A549 (cell line): ENCODE measurements around the gene TRIM9. TPM values are rescaled to one million over a fixed set of nuclear protein-coding genes. Genes with fewer than 3 reads are reported as not detected.

Source experiments
- ATAC-seq, 2 experiments: fragments of 200-7000 bp in 1 of 2; fragments of >200 bp in 1 of 2; cut with Nextera tagmentation in 1 of 2; cut with Tn5 transposase in 1 of 2; 3 replicates each; pipeline versions ENCODE4 v1.8.0 to v1.9.1; 2018 to 2020; ENCODE audit warnings: mild to moderate bottlenecking in 1 of 2, moderate library complexity in 1 of 2
- CTCF ChIA-PET: fragments of 300-600 bp; sonication (Branson Sonifier 250); formaldehyde crosslinking; extraction: SDS; loops from one replicate; lab custom pipeline; 2021; ENCODE audit warnings: antibody characterized with exemption, inconsistent platforms; lab: Yijun Ruan, JAX
- POLR2A ChIA-PET: fragments of 350-600 bp; formaldehyde crosslinking; extraction: SDS; loops from one replicate; lab custom pipeline; 2021; ENCODE audit warnings: antibody characterized with exemption, inconsistent platforms; lab: Yijun Ruan, JAX
- DNase-seq, 2 experiments: peaks; one replicate each; pipeline versions ENCODE4 v3.0.0 to v3.0.0-alpha.2; 2011 to 2016; ENCODE audit warnings: low read depth in 1 of 2, low spot score in 1 of 2
- FAIRE-seq: peaks from 2 replicates; lab custom pipeline; 2011; peaks lifted over from hg19 to GRCh38; lab: Jason Lieb, UNC
- H3K27ac ChIP-seq, 2 experiments: fragments of >200 bp; sonication (Bioruptor Twin); formaldehyde crosslinking; 3 replicates each; pipeline ENCODE4 v1.5.1; 2016 to 2017
- H3K4me1 ChIP-seq: fragments of >200 bp; sonication (Bioruptor Twin); formaldehyde crosslinking; 3 replicates; pipeline ENCODE4 v1.6.1; 2016
- H3K4me2 ChIP-seq: fragments of >200 bp; sonication (Bioruptor Twin); formaldehyde crosslinking; 3 replicates; pipeline ENCODE4 v1.6.1; 2016
- H3K4me3 ChIP-seq: fragments of >200 bp; sonication (Bioruptor Twin); formaldehyde crosslinking; 3 replicates; pipeline ENCODE4 v1.5.1; 2016
- H3K9me3 ChIP-seq: fragments of >200 bp; sonication (Bioruptor Twin); formaldehyde crosslinking; 3 replicates; pipeline ENCODE4 v1.6.1; 2016
- BHLHE40 ChIP-seq: IDR thresholded peaks from 2 replicates; pipeline ENCODE4 v1.6.1; 2012; ENCODE audit warnings: low read depth, low read length, inconsistent platforms
- CBX2 ChIP-seq: fragments of 200-600 bp; sonication (generic); IDR thresholded peaks from 2 replicates; pipeline ENCODE4 v1.6.1; 2016; ENCODE audit warnings: low read depth, mild to moderate bottlenecking, borderline replicate concordance
- EHMT2 ChIP-seq: fragments of 200-600 bp; sonication (generic); IDR thresholded peaks from 2 replicates; pipeline ENCODE4 v1.6.1; 2016; ENCODE audit warnings: antibody characterized with exemption, low read depth, mild to moderate bottlenecking, moderate library complexity
- EP300 ChIP-seq, 2 experiments: fragments of >200 bp; sonication (Bioruptor Twin); formaldehyde crosslinking; IDR thresholded peaks; 2 replicates in 1 of 2; 3 replicates in 1 of 2; pipeline ENCODE4 v1.6.1; 2016 to 2017
- FOSL2 ChIP-seq, 2 experiments: fragments of 450-650 bp in 1 of 2; fragments of >200 bp in 1 of 2; sonication (Bioruptor Twin) in 1 of 2; formaldehyde crosslinking; IDR thresholded peaks; 2 replicates each; pipeline versions ENCODE4 v1.5.0 to v1.6.1; 2016 to 2020; ENCODE audit warnings: mild to moderate bottlenecking in 1 of 2, moderate library complexity in 1 of 2
- FOXS1 ChIP-seq: fragments of 250-450 bp; sonication (Bioruptor Pico); IDR thresholded peaks from 2 replicates; pipeline ENCODE4 v1.5.0; 2020; ENCODE audit warnings: mild to moderate bottlenecking, moderate library complexity
- HDAC2 ChIP-seq: fragments of 200-600 bp; sonication (generic); IDR thresholded peaks from 2 replicates; pipeline ENCODE4 v1.6.1; 2016
- HOXB5 ChIP-seq: fragments of 250-450 bp; sonication (Bioruptor Pico); IDR thresholded peaks from 2 replicates; pipeline ENCODE4 v1.5.0; 2020; ENCODE audit warnings: mild to moderate bottlenecking, moderate library complexity
- KDM1A ChIP-seq: fragments of 200-600 bp; sonication (generic); IDR thresholded peaks from 2 replicates; pipeline ENCODE4 v1.6.1; 2016; ENCODE audit warnings: low read depth, mild to moderate bottlenecking
- MAFK ChIP-seq: fragments of 450-650 bp; IDR thresholded peaks from 2 replicates; pipeline ENCODE4 v1.6.1; 2014; ENCODE audit not compliant: partially characterized antibody
- MAZ ChIP-seq: fragments of 150-350 bp; IDR thresholded peaks from 2 replicates; pipeline ENCODE4 v1.6.1; 2014; ENCODE audit warnings: antibody characterized with exemption, low read depth, low read length, borderline replicate concordance
- NR3C1 ChIP-seq: fragments of >200 bp; sonication (Bioruptor Twin); formaldehyde crosslinking; IDR thresholded peaks from 3 replicates; pipeline ENCODE4 v1.6.1; 2017
- POLR2AphosphoS2 ChIP-seq: conservative IDR thresholded peaks from 2 replicates; pipeline ENCODE4 v1.6.1; 2012; ENCODE audit warnings: low read length, improper control_type of control experiment, inconsistent platforms
- RAD21 ChIP-seq, 2 experiments: fragments of >200 bp in 1 of 2; sonication (Bioruptor Twin) in 1 of 2; formaldehyde crosslinking in 1 of 2; IDR thresholded peaks in 1 of 2; conservative IDR thresholded peaks in 1 of 2; 2 replicates in 1 of 2; 3 replicates in 1 of 2; pipeline ENCODE4 v1.6.1; 2012 to 2018; ENCODE audit warnings: inconsistent platforms in 1 of 2
- RARB ChIP-seq: fragments of 250-450 bp; sonication (Bioruptor Pico); IDR thresholded peaks from 2 replicates; pipeline ENCODE4 v1.8.0; 2021; ENCODE audit warnings: mild to moderate bottlenecking, moderate library complexity
- RFX5 ChIP-seq: fragments of 450-650 bp; IDR thresholded peaks from 2 replicates; pipeline ENCODE4 v1.7.1; 2014; ENCODE audit warnings: antibody characterized with exemption, mild to moderate bottlenecking, moderate library complexity
- SMC3 ChIP-seq: fragments of >200 bp; sonication (Bioruptor Twin); formaldehyde crosslinking; IDR thresholded peaks from 3 replicates; pipeline ENCODE4 v1.6.1; 2018; ENCODE audit warnings: inconsistent platforms
- SREBF2 ChIP-seq: fragments of 450-650 bp; IDR thresholded peaks from 2 replicates; pipeline ENCODE4 v1.6.1; 2014; ENCODE audit warnings: mild to moderate bottlenecking, moderate library complexity
- TFCP2L1 ChIP-seq: fragments of 250-450 bp; sonication (Bioruptor Pico); IDR thresholded peaks from 2 replicates; pipeline ENCODE4 v1.5.0; 2021; ENCODE audit warnings: mild to moderate bottlenecking
- TP53 ChIP-seq: fragments of 250-450 bp; sonication (Bioruptor Pico); IDR thresholded peaks from 2 replicates; pipeline ENCODE4 v1.5.0; 2021; ENCODE audit warnings: mild to moderate bottlenecking, moderate library complexity
- ZNF302 ChIP-seq: fragments of 250-450 bp; sonication (Bioruptor Pico); IDR thresholded peaks from 2 replicates; pipeline ENCODE4 v1.9.0; 2021; ENCODE audit warnings: inconsistent platforms, mild to moderate bottlenecking, moderate library complexity
- ZSCAN20 ChIP-seq: fragments of 250-450 bp; sonication (Bioruptor Pico); IDR thresholded peaks from 2 replicates; pipeline ENCODE4 v1.8.0; 2022; ENCODE audit warnings: mild to moderate bottlenecking, moderate library complexity
- WGBS: methylation state at CpG from one replicate; pipeline ENCODE4 v1.1.6; 2017; ENCODE audit errors: missing lambda C conversion rate; 5-methylcytosine and 5-hydroxymethylcytosine counted together
- polyA plus RNA-seq, 4 experiments: library from polyadenylated mRNA; depleted of rRNA in 3 of 4; stranded (reverse); fragments of >200 nt; fragmentation: RNase III in 1 of 4; extraction: RNeasy Plus Mini Kit Qiagen cat#74134 plus additional on column Dnase treatment in 1 of 4; gene quantifications; 2 replicates in 3 of 4; 3 replicates in 1 of 4; pipeline ENCODE4 v1.2.3, GENCODE V29; 2011 to 2017
- TF ChIP-seq, protein P1 (sequence below): fragments of >200 bp; sonication (Bioruptor Twin); formaldehyde crosslinking; IDR thresholded peaks from 3 replicates; pipeline ENCODE4 v1.6.1; 2016
- TF ChIP-seq, protein P2 (sequence below): IDR thresholded peaks from 2 replicates; pipeline ENCODE4 v1.6.1; 2012
- TF ChIP-seq, protein P3 (sequence below): fragments of 250-450 bp; sonication (Bioruptor Pico); IDR thresholded peaks from 2 replicates; pipeline ENCODE4 v1.5.0; 2021; ENCODE audit warnings: mild to moderate bottlenecking, moderate library complexity, borderline replicate concordance
- TF ChIP-seq, protein P4 (sequence below): fragments of 250-450 bp; sonication (Bioruptor Pico); IDR thresholded peaks from 2 replicates; pipeline ENCODE4 v1.5.0; 2020; ENCODE audit warnings: low read depth, mild to moderate bottlenecking, moderate library complexity

TRIM9 gene
- polyA plus RNA-seq, 2 of the 4 experiments (the other 2 are of a cell fraction) = 5.4 to 21.2 TPM

DNA sequence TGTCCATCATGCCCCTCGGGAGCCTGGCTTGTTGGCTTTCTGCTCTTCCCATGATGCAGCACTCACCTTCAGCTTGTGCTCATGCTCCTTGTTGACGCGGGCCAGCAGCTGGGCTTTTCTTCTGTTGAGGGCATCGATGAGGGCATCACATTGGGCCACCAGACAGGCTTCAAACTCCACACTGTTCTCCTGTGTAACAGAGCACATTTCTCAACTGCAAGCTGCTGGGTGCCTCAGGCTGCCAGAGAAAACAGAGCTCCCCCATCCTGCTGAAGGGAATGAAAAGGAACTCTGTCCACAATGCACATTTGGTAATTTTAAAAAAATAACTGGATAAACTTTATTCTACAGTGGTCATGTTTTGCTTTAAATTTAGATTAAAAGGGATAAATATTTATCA, 72.1 kb downstream of the TRIM9 start:
- no peaks in the 10 kb centered on the region for H3K4me1 ChIP-seq
- no peaks in the 10 kb centered on the region for H3K9me3 ChIP-seq
- ATAC-seq = no peak
- no peak overlapping the region for H3K27ac ChIP-seq
- FAIRE-seq = no peak
- WGBS = 85% methylated on average over 4 of the region's 4 CpGs
- H3K4me2 ChIP-seq = no peak overlapping the region
- no peak overlapping the region for H3K4me3 ChIP-seq
- POLR2A ChIA-PET = no interaction called here
- TF ChIP-seq TFCP2L1 (CRISPR knock-in tag) (no peak), MAFK (no peak), EHMT2 (no peak), ZSCAN20 (CRISPR knock-in tag) (no peak), HOXB5 (CRISPR knock-in tag) (no peak), FOXS1 (CRISPR knock-in tag) (no peak), ZNF302 (CRISPR knock-in tag) (no peak)
- TF ChIP-seq, protein P1, sequence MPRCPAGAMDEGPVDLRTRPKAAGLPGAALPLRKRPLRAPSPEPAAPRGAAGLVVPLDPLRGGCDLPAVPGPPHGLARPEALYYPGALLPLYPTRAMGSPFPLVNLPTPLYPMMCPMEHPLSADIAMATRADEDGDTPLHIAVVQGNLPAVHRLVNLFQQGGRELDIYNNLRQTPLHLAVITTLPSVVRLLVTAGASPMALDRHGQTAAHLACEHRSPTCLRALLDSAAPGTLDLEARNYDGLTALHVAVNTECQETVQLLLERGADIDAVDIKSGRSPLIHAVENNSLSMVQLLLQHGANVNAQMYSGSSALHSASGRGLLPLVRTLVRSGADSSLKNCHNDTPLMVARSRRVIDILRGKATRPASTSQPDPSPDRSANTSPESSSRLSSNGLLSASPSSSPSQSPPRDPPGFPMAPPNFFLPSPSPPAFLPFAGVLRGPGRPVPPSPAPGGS = no peak
- TF ChIP-seq, protein P2, sequence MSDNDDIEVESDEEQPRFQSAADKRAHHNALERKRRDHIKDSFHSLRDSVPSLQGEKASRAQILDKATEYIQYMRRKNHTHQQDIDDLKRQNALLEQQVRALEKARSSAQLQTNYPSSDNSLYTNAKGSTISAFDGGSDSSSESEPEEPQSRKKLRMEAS = no peak
- TF ChIP-seq, all 56 proteins: peak for 0
- CTCF ChIA-PET = interaction anchor here (1.1 kb wide), 1 partner anchor 72 kb away, joined by 3 read pairs; the partner anchor contains the start of gene TRIM9
- DNase-seq = no peak

DNA sequence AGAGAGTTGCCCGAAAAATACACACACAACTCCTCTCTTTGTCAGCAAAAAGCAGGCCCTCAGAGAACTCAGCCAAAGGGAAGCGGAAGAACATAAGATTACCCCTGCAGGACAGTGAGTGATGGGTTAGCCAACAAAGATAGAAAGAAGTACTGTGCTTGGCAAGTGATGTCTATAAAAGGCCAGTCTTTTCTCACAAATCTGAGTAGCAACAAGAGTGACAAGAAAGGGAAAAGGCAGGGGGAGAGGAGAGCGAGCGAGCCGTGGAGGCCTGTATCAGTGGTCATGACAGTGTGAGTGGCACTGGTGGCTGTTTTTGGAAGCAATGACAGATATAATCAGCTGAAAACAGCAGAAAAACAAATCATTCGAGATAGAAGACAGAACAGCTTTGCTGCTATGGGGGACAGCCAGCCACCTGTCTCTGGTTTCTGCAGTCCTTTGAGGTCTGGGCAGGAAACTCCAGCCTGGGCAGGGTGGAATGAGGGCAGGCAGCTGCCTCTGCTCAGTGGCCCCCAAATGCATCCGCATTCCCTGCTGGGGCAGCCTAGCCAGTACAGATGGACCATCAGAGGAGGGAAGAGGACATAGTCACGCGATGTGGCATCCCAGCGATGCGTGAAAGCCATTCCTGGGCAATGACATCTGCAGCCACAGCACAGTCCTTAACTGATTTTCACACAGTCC, 74.7 kb downstream of the TRIM9 start:
- no peak for DNase-seq
- Histone ChIP-seq H3K4me1 (no peaks in the 10 kb centered on the region), H3K4me2 (no peak overlapping the region), H3K4me3 (no peak overlapping the region), H3K9me3 (no peaks in the 10 kb centered on the region), H3K27ac (no peak overlapping the region)
- TF ChIP-seq RFX5 = no peak
- TF ChIP-seq POLR2AphosphoS2 = no peak
- TF ChIP-seq HDAC2 = no peak
- no peak for TF ChIP-seq SMC3
- no peak for TF ChIP-seq SREBF2
- TF ChIP-seq NR3C1 = no peak
- TF ChIP-seq TP53 = no peak
- TF ChIP-seq CBX2 = no peak
- no peak for TF ChIP-seq EP300 (IDR thresholded peaks at IDR 0.05)
- TF ChIP-seq BHLHE40 = no peak
- TF ChIP-seq KDM1A = no peak
- TF ChIP-seq MAZ = no peak
- TF ChIP-seq RARB (CRISPR knock-in tag) = no peak
- TF ChIP-seq, protein P3, sequence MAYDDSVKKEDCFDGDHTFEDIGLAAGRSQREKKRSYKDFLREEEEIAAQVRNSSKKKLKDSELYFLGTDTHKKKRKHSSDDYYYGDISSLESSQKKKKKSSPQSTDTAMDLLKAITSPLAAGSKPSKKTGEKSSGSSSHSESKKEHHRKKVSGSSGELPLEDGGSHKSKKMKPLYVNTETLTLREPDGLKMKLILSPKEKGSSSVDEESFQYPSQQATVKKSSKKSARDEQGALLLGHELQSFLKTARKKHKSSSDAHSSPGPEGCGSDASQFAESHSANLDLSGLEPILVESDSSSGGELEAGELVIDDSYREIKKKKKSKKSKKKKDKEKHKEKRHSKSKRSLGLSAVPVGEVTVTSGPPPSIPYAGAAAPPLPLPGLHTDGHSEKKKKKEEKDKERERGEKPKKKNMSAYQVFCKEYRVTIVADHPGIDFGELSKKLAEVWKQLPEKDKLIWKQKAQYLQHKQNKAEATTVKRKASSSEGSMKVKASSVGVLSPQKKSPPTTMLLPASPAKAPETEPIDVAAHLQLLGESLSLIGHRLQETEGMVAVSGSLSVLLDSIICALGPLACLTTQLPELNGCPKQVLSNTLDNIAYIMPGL (CRISPR knock-in tag) = no peak
- TF ChIP-seq RAD21 (conservative IDR thresholded peaks at IDR 0.05 in 1 of 2, IDR thresholded peaks at IDR 0.05 in 1 of 2) = no peak
- no peak for TF ChIP-seq FOSL2 (IDR thresholded peaks at IDR 0.05)
- TF ChIP-seq FOSL2 (CRISPR knock-in tag; IDR thresholded peaks at IDR 0.05) = no peak
- TF ChIP-seq FOXS1 (CRISPR knock-in tag) = no peak
- TF ChIP-seq, protein P4, sequence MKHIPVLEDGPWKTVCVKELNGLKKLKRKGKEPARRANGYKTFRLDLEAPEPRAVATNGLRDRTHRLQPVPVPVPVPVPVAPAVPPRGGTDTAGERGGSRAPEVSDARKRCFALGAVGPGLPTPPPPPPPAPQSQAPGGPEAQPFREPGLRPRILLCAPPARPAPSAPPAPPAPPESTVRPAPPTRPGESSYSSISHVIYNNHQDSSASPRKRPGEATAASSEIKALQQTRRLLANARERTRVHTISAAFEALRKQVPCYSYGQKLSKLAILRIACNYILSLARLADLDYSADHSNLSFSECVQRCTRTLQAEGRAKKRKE (CRISPR knock-in tag) = no peak
- no peak for TF ChIP-seq EHMT2
- ChIA-PET POLR2A (no interaction called here), CTCF (interaction anchor here (1.1 kb wide), 1 partner anchor 73 kb away, joined by 4 read pairs; no protein-coding TSS in a partner anchor)
- WGBS = 88% methylated on average over 11 of the region's 11 CpGs
- FAIRE-seq = no peak
- ATAC-seq = no peak
